K562 (cell line): ENCODE measurements around the gene SELENOO. TPM values are rescaled to one million over a fixed set of nuclear protein-coding genes. Genes with fewer than 3 reads are reported as not detected.
A peak's percentile ranks its signal among the peaks of the same experiment; 100 is the strongest.

ENCODE experiments used
- ATAC-seq: fragments of 200-7000 bp; cut with Tn5 transposase; 3 replicates; pipeline ENCODE4 v1.9.1; 2020; ENCODE audit warnings: moderate library complexity
- BruUV-seq: library from RNA; stranded (reverse); fragments of 400-500 nt; replicated peaks from 2 replicates; lab custom pipeline; 2021; lab: Mats Ljungman, UMichigan
- CTCF ChIA-PET: fragments of 300-600 bp; formaldehyde crosslinking; extraction: SDS; loops from one replicate; lab custom pipeline; 2021; ENCODE audit warnings: low intra/inter-chr PET ratio; lab: Yijun Ruan, JAX
- POLR2A ChIA-PET: fragments of 300-600, 350-650 bp; sonication (Branson Sonifier 250); formaldehyde crosslinking; extraction: SDS; loops from one replicate; lab custom pipeline; 2021; ENCODE audit warnings: antibody characterized with exemption, inconsistent platforms; lab: Yijun Ruan, JAX
- DNase-seq, 4 experiments: peaks; one replicate each; pipeline versions ENCODE4 v3.0.0 to v3.0.0-alpha.2; 2011 to 2018; ENCODE audit warnings: low spot score in 3 of 4, mixed read lengths in 3 of 4; ENCODE audit errors: extremely low read depth in 1 of 4
- FAIRE-seq: peaks from 2 replicates; lab custom pipeline; 2011; peaks lifted over from hg19 to GRCh38; lab: Jason Lieb, UNC
- H2AFZ ChIP-seq: 2 replicates; pipeline ENCODE4 v1.6.0; 2011; ENCODE audit warnings: low read depth, low read length, control low read depth, inconsistent platforms
- H3K27ac ChIP-seq: fragments of 200-600 bp; 3 replicates; pipeline ENCODE4 v1.8.0; 2011; ENCODE audit warnings: low read depth, mild to moderate bottlenecking, control low read depth, inconsistent platforms, low read length, moderate library complexity, mixed read lengths; ENCODE audit errors: extremely low read depth
- H3K27me3 ChIP-seq, 2 experiments: fragments of 300-600 bp in 1 of 2; 2 replicates in 1 of 2; 3 replicates in 1 of 2; pipeline versions ENCODE4 v1.6.0 to v1.8.0; 2011; ENCODE audit warnings: inconsistent platforms in 2 of 2, low read length in 2 of 2, mild to moderate bottlenecking in 1 of 2, mixed read lengths in 1 of 2, moderate library complexity in 1 of 2; ENCODE audit not compliant: control insufficient read depth in 2 of 2, insufficient read depth in 2 of 2
- H3K36me3 ChIP-seq: fragments of 300-600 bp; 3 replicates; pipeline ENCODE4 v1.8.0; 2011; ENCODE audit warnings: mild to moderate bottlenecking, low read length, inconsistent platforms; ENCODE audit not compliant: control insufficient read depth, insufficient read depth
- H3K4me1 ChIP-seq, 2 experiments: fragments of 200-600 bp in 1 of 2; replicated peaks in 1 of 2; 2 replicates in 1 of 2; 3 replicates in 1 of 2; pipeline versions ENCODE4 v1.5.1 to v1.8.0; 2011; ENCODE audit warnings: inconsistent platforms in 2 of 2, low read length in 2 of 2, mild to moderate bottlenecking in 1 of 2, mixed read lengths in 1 of 2, moderate library complexity in 1 of 2; ENCODE audit not compliant: control insufficient read depth in 2 of 2, insufficient read depth in 2 of 2
- H3K4me2 ChIP-seq: 2 replicates; pipeline ENCODE4 v1.6.1; 2011; ENCODE audit warnings: low read length, control low read depth, inconsistent platforms, mixed read lengths; ENCODE audit not compliant: insufficient read depth
- H3K4me3 ChIP-seq: fragments of 200-600 bp; sonication (generic), shearing (Covaris generic); 2 replicates; pipeline ENCODE4 v1.5.1; 2016; ENCODE audit warnings: control low read depth, inconsistent platforms
- H3K79me2 ChIP-seq: fragments of 200-600 bp; 3 replicates; pipeline ENCODE4 v1.8.0; 2011; ENCODE audit warnings: low read length, inconsistent platforms; ENCODE audit not compliant: control insufficient read depth, insufficient read depth
- H3K9ac ChIP-seq, 2 experiments: 2 replicates each; pipeline versions ENCODE4 v1.6.0 to v1.6.1; 2011; ENCODE audit warnings: low read depth in 2 of 2, low read length in 2 of 2, control low read depth in 1 of 2, inconsistent platforms in 1 of 2, mild to moderate bottlenecking in 1 of 2, mixed read lengths in 1 of 2; ENCODE audit not compliant: insufficient read depth in 1 of 2
- H3K9me1 ChIP-seq: one replicate; pipeline ENCODE4 v1.6.0; 2011; ENCODE audit warnings: inconsistent platforms, mild to moderate bottlenecking, low read length, moderate library complexity; ENCODE audit not compliant: control insufficient read depth, insufficient read depth
- H3K9me3 ChIP-seq: replicated peaks from 2 replicates; pipeline ENCODE4 v1.5.1; 2011; ENCODE audit warnings: low read depth, low read length, inconsistent platforms; ENCODE audit not compliant: control insufficient read depth, insufficient read depth
- H4K20me1 ChIP-seq: replicated peaks from 2 replicates; pipeline ENCODE4 v1.6.1; 2011; ENCODE audit warnings: low read length, inconsistent platforms, mixed read lengths; ENCODE audit not compliant: control insufficient read depth, insufficient read depth
- ARID1B ChIP-seq: fragments of 450-650 bp; IDR thresholded peaks from 2 replicates; pipeline ENCODE4 v1.6.1; 2016; ENCODE audit warnings: antibody characterized with exemption, mild to moderate bottlenecking, inconsistent platforms
- MCM7 ChIP-seq, 2 experiments: fragments of 450-650 bp; IDR thresholded peaks; 2 replicates each; pipeline ENCODE4 v1.6.1; 2016 to 2018
- RREB1 ChIP-seq: fragments of 250-450 bp; sonication (Bioruptor Pico); IDR thresholded peaks from 2 replicates; pipeline ENCODE4 v1.4.0; 2020
- WGBS: fragments of 100-300 bp; shearing (Covaris generic); methylation state at CpG from one replicate; pipeline ENCODE4 v1.1.6; 2016; ENCODE audit warnings: low coverage, mixed read lengths; ENCODE audit not compliant: insufficient coverage; ENCODE audit errors: missing lambda C conversion rate; 5-methylcytosine and 5-hydroxymethylcytosine counted together
- in situ Hi-C: fragments of 300-500 bp; cut with MboI; formaldehyde crosslinking; loops from 4 replicates; pipeline ENCODE4 v1.15.0; 2018; ENCODE audit warnings: inconsistent platforms, mixed read lengths
- intact Hi-C: fragments of 100-400 bp; cut with micrococcal nuclease; formaldehyde crosslinking; loops from 2 replicates; pipeline ENCODE4 v1.14.2; 2022
- polyA plus RNA-seq, 8 experiments: library from polyadenylated mRNA; depleted of rRNA in 4 of 8; stranded (reverse) in 5 of 8; unstranded in 3 of 8; fragments of >200 nt; fragmentation: Nextera tagmentation in 2 of 8; fragmentation: Illumina TruSeq in 1 of 8; extraction: Ambion mirVana in 2 of 8; extraction: Trizol in 1 of 8; gene quantifications; 2 replicates each; pipeline versions ENCODE4 v1.2.1 to v1.2.3, GENCODE V29; 2011 to 2014; ENCODE audit warnings: inconsistent platforms in 1 of 8, missing spikeins in 1 of 8
- total RNA-seq, 7 experiments: library from RNA; depleted of rRNA in 6 of 7; stranded (reverse); fragments of >200 nt in 6 of 7; fragmentation: Illumina TruSeq in 2 of 7; extraction: Trizol in 2 of 7; gene quantifications; 2 replicates each; pipeline versions ENCODE4 v1.2.1 to v1.2.3, GENCODE V29; 2011 to 2021; ENCODE audit warnings: low replicate concordance in 1 of 7

SELENOO gene
- total and polyA plus RNA-seq, 9 of the 15 experiments (the other 6 are each of a cell fraction or from before 2014, with no cell fraction given): 0.37 to 24.9 (median 8.3) TPM

GRCh38 chr22:50226063-50226874 lies 25.5 kb downstream of the SELENOO start:
- whole genome bisulfite sequencing: 93% methylated on average over 10 of the region's 31 CpGs
- POLR2A ChIA-PET: interaction anchor here (0.7 kb wide), 1 partner anchor 11 kb away, joined by 3 read pairs; no protein-coding TSS in a partner anchor
- ATAC-seq: peak; percentile 36; the same call in 1 of the 3 replicates

More at GRCh38 chr22:50226063-50226874, 25.5 kb downstream of the SELENOO start:
- CTCF ChIA-PET: interaction anchor here (0.5 kb wide), 1 partner anchor 16 kb away, joined by 4 read pairs; no protein-coding TSS in a partner anchor
- TF ChIP-seq MCM7 (IDR thresholded peaks at IDR 0.05): no peak
- TF ChIP-seq ARID1B: no peak
- no peak for TF ChIP-seq RREB1 (CRISPR knock-in tag)
- no peaks in the 10 kb centered on the region for H3K9me1 ChIP-seq
- H3K9ac ChIP-seq: no peak overlapping the region
- no peaks in the 10 kb centered on the region for H3K9me3 ChIP-seq
- no peaks in the 10 kb centered on the region for H4K20me1 ChIP-seq
- H3K36me3 ChIP-seq: peaks cover 47% of the 10 kb centered on the region; the same call in 2 of the 3 replicates
- H3K4me3 ChIP-seq: no peak overlapping the region
- H2AFZ ChIP-seq: no peak overlapping the region
- peak in 1 of 4 experiments; percentile 37 for DNase-seq
- FAIRE-seq: no peak
- peaks cover 0 to 12% of the 10 kb centered on the region in 2 experiments; a peak in 2 of 5 replicates for H3K4me1 ChIP-seq
- H3K27ac ChIP-seq: no peak overlapping the region
- BruUV-seq: no TSS peak
- intact Hi-C loops: no loop called here
- H3K79me2 ChIP-seq: no peaks in the 10 kb centered on the region
- H3K4me2 ChIP-seq: no peak overlapping the region
- H3K27me3 ChIP-seq: no peaks in the 10 kb centered on the region
- in situ Hi-C loops: no loop called here
